A549 (cell line): Measurements from ENCODE around the gene ARHGEF28. TPM values are rescaled to one million over a fixed set of nuclear protein-coding genes. Genes with fewer than 3 reads are reported as not detected.

Experiments used
- ATAC-seq, 2 experiments: fragments of 200-7000 bp in 1 of 2; fragments of >200 bp in 1 of 2; cut with Nextera tagmentation in 1 of 2; cut with Tn5 transposase in 1 of 2; 3 replicates each; pipeline versions ENCODE4 v1.8.0 to v1.9.1; 2018 to 2020; ENCODE audit warnings: mild to moderate bottlenecking in 1 of 2, moderate library complexity in 1 of 2
- CTCF ChIA-PET: fragments of 300-600 bp; sonication (Branson Sonifier 250); formaldehyde crosslinking; extraction: SDS; loops from one replicate; lab custom pipeline; 2021; ENCODE audit warnings: antibody characterized with exemption, inconsistent platforms; lab: Yijun Ruan, JAX
- POLR2A ChIA-PET: fragments of 350-600 bp; formaldehyde crosslinking; extraction: SDS; loops from one replicate; lab custom pipeline; 2021; ENCODE audit warnings: antibody characterized with exemption, inconsistent platforms; lab: Yijun Ruan, JAX
- DNase-seq, 2 experiments: peaks; one replicate each; pipeline versions ENCODE4 v3.0.0 to v3.0.0-alpha.2; 2011 to 2016; ENCODE audit warnings: low read depth in 1 of 2, low spot score in 1 of 2
- FAIRE-seq: peaks from 2 replicates; lab custom pipeline; 2011; peaks lifted over from hg19 to GRCh38; lab: Jason Lieb, UNC
- H3K27ac ChIP-seq, 2 experiments: fragments of >200 bp; sonication (Bioruptor Twin); formaldehyde crosslinking; 3 replicates each; pipeline ENCODE4 v1.5.1; 2016 to 2017
- H3K4me1 ChIP-seq: fragments of >200 bp; sonication (Bioruptor Twin); formaldehyde crosslinking; 3 replicates; pipeline ENCODE4 v1.6.1; 2016
- H3K4me2 ChIP-seq: fragments of >200 bp; sonication (Bioruptor Twin); formaldehyde crosslinking; 3 replicates; pipeline ENCODE4 v1.6.1; 2016
- H3K4me3 ChIP-seq: fragments of >200 bp; sonication (Bioruptor Twin); formaldehyde crosslinking; 3 replicates; pipeline ENCODE4 v1.5.1; 2016
- H3K9me3 ChIP-seq: fragments of >200 bp; sonication (Bioruptor Twin); formaldehyde crosslinking; 3 replicates; pipeline ENCODE4 v1.6.1; 2016
- ATOH8 ChIP-seq: fragments of 250-450 bp; sonication (Bioruptor Pico); IDR thresholded peaks from 2 replicates; pipeline ENCODE4 v1.5.0; 2020; ENCODE audit warnings: low read depth, mild to moderate bottlenecking, moderate library complexity
- BHLHE40 ChIP-seq: IDR thresholded peaks from 2 replicates; pipeline ENCODE4 v1.6.1; 2012; ENCODE audit warnings: low read depth, low read length, inconsistent platforms
- CBX2 ChIP-seq: fragments of 200-600 bp; sonication (generic); IDR thresholded peaks from 2 replicates; pipeline ENCODE4 v1.6.1; 2016; ENCODE audit warnings: low read depth, mild to moderate bottlenecking, borderline replicate concordance
- CBX8 ChIP-seq: fragments of 200-600 bp; sonication (generic); IDR thresholded peaks from 2 replicates; pipeline ENCODE4 v1.6.1; 2016
- E2F6 ChIP-seq: IDR thresholded peaks from 2 replicates; pipeline ENCODE4 v1.6.1; 2012; ENCODE audit warnings: low read depth, borderline replicate concordance
- EHF ChIP-seq: fragments of 250-450 bp; sonication (Bioruptor Pico); IDR thresholded peaks from 2 replicates; pipeline ENCODE4 v1.5.0; 2020; ENCODE audit warnings: mild to moderate bottlenecking
- EHMT2 ChIP-seq: fragments of 200-600 bp; sonication (generic); IDR thresholded peaks from 2 replicates; pipeline ENCODE4 v1.6.1; 2016; ENCODE audit warnings: antibody characterized with exemption, low read depth, mild to moderate bottlenecking, moderate library complexity
- ESRRA ChIP-seq: fragments of 150-350 bp; IDR thresholded peaks from 2 replicates; pipeline ENCODE4 v1.6.1; 2014; ENCODE audit warnings: mild to moderate bottlenecking, low read length, borderline replicate concordance
- FOSB ChIP-seq: fragments of 250-450 bp; sonication (Bioruptor Pico); IDR thresholded peaks from 2 replicates; pipeline ENCODE4 v1.5.0; 2020; ENCODE audit warnings: mild to moderate bottlenecking, moderate library complexity
- GATA3 ChIP-seq: IDR thresholded peaks from 2 replicates; pipeline ENCODE4 v1.6.1; 2012; ENCODE audit warnings: borderline replicate concordance
- HDAC2 ChIP-seq: fragments of 200-600 bp; sonication (generic); IDR thresholded peaks from 2 replicates; pipeline ENCODE4 v1.6.1; 2016
- HES2 ChIP-seq: fragments of >200 bp; sonication (Bioruptor Twin); formaldehyde crosslinking; IDR thresholded peaks from 2 replicates; pipeline ENCODE4 v1.6.1; 2016
- HOXB13 ChIP-seq: fragments of 250-450 bp; sonication (Bioruptor Pico); IDR thresholded peaks from 2 replicates; pipeline ENCODE4 v1.5.0; 2020; ENCODE audit warnings: low read depth, mild to moderate bottlenecking, moderate library complexity
- JUN ChIP-seq, 2 experiments: fragments of >200 bp; sonication (Bioruptor Twin); formaldehyde crosslinking; IDR thresholded peaks; 2 replicates in 1 of 2; 3 replicates in 1 of 2; pipeline ENCODE4 v1.6.1; 2016 to 2017
- KDM5A ChIP-seq: fragments of 200-600 bp; sonication (generic); IDR thresholded peaks from 2 replicates; pipeline ENCODE4 v1.6.1; 2016; ENCODE audit warnings: antibody characterized with exemption, mild to moderate bottlenecking
- MAFK ChIP-seq: fragments of 450-650 bp; IDR thresholded peaks from 2 replicates; pipeline ENCODE4 v1.6.1; 2014; ENCODE audit not compliant: partially characterized antibody
- MAX ChIP-seq: IDR thresholded peaks from 2 replicates; pipeline ENCODE4 v1.6.1; 2012
- MAZ ChIP-seq: fragments of 150-350 bp; IDR thresholded peaks from 2 replicates; pipeline ENCODE4 v1.6.1; 2014; ENCODE audit warnings: antibody characterized with exemption, low read depth, low read length, borderline replicate concordance
- NFE2L2 ChIP-seq: fragments of 150-350 bp; conservative IDR thresholded peaks from 2 replicates; pipeline ENCODE4 v1.6.1; 2014; ENCODE audit warnings: low read length
- PHF8 ChIP-seq: fragments of 200-600 bp; sonication (generic); IDR thresholded peaks from 2 replicates; pipeline ENCODE4 v1.6.1; 2016; ENCODE audit warnings: low read depth, mild to moderate bottlenecking, antibody characterized with exemption, moderate library complexity, borderline replicate concordance
- TP53 ChIP-seq: fragments of 250-450 bp; sonication (Bioruptor Pico); IDR thresholded peaks from 2 replicates; pipeline ENCODE4 v1.5.0; 2021; ENCODE audit warnings: mild to moderate bottlenecking, moderate library complexity
- ZC3H11A ChIP-seq: fragments of 450-650 bp; IDR thresholded peaks from 2 replicates; pipeline ENCODE4 v1.6.1; 2014; ENCODE audit warnings: antibody characterized with exemption, mild to moderate bottlenecking
- ZNF302 ChIP-seq: fragments of 250-450 bp; sonication (Bioruptor Pico); IDR thresholded peaks from 2 replicates; pipeline ENCODE4 v1.9.0; 2021; ENCODE audit warnings: inconsistent platforms, mild to moderate bottlenecking, moderate library complexity
- WGBS: methylation state at CpG from one replicate; pipeline ENCODE4 v1.1.6; 2017; ENCODE audit errors: missing lambda C conversion rate; 5-methylcytosine and 5-hydroxymethylcytosine counted together
- polyA plus RNA-seq, 4 experiments: library from polyadenylated mRNA; depleted of rRNA in 3 of 4; stranded (reverse); fragments of >200 nt; fragmentation: RNase III in 1 of 4; extraction: RNeasy Plus Mini Kit Qiagen cat#74134 plus additional on column Dnase treatment in 1 of 4; gene quantifications; 2 replicates in 3 of 4; 3 replicates in 1 of 4; pipeline ENCODE4 v1.2.3, GENCODE V29; 2011 to 2017
- TF ChIP-seq, protein P1 (sequence below): fragments of >200 bp; sonication (Bioruptor Twin); formaldehyde crosslinking; IDR thresholded peaks from 3 replicates; pipeline ENCODE4 v1.6.1; 2016

The ARHGEF28 gene
- polyA plus RNA-seq, 2 of the 4 experiments (the other 2 are of a cell fraction), result 17.0 to 22.3 TPM

DNA sequence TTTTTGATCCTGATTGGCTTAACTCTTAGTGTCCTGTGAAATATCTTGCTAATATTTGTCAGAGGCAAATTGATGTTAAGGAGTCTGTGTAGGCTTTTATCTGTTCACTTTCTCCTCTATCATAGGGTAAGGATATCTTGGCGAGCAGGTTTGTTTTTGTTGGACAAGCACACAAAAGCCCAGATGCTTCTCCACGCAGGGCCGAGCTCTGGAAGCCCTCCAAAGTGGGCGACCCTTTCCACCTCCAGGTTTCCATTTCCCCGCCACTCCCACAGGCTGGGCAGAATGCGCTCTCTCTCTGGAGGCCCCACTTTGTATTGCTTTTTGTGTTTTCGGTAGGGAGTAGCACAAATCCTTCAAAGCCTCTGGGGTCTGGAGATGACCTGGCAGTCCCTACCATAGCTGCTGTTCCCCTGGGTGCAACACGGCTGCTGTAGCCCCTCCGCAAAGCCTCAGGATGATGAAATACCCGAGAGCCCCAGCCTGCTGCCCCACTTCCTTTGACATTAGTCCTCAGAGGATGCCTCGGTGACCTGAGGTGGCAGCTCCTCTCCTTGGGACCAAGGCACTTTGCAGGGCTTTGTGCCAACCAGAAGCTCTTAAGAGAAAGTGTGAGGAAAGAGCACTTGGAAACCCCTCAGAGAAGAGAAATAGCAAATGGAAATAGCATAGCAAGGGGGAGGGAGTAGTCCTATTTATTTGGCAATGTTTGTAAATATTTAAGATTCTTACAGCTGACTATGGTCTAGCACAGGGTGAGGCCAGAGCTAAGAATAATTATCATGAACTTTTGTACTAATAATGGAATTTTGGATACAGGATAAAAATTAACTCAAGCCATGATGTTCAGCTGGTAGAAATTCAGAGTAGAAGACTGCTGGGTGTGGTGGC lies 122.8 kb downstream of the ARHGEF28 start:
- H3K4me3 ChIP-seq, result no peak overlapping the region
- H3K4me2 ChIP-seq, result peak overlapping the region; percentile 35
- H3K9me3 ChIP-seq, result no peaks in the 10 kb centered on the region
- WGBS, result 79% methylated on average over 11 of the region's 11 CpGs
- peak overlapping the region; percentile 30 to 48; a peak in 3 of 6 replicates for H3K27ac ChIP-seq
- POLR2A ChIA-PET, result no interaction called here
- ATAC-seq (peak in 1 of 2 experiments; percentile 44; a peak in 2 of 6 replicates), DNase-seq (no peak), FAIRE-seq (no peak)
- H3K4me1 ChIP-seq, result peaks cover 22% of the 10 kb centered on the region
- TF ChIP-seq, protein P1, sequence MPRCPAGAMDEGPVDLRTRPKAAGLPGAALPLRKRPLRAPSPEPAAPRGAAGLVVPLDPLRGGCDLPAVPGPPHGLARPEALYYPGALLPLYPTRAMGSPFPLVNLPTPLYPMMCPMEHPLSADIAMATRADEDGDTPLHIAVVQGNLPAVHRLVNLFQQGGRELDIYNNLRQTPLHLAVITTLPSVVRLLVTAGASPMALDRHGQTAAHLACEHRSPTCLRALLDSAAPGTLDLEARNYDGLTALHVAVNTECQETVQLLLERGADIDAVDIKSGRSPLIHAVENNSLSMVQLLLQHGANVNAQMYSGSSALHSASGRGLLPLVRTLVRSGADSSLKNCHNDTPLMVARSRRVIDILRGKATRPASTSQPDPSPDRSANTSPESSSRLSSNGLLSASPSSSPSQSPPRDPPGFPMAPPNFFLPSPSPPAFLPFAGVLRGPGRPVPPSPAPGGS, result no peak
- TF ChIP-seq TP53 (CRISPR knock-in tag), result no peak
- CTCF ChIA-PET, result interaction anchor here (1.0 to 3.0 kb wide), 5 partner anchors 16 to 158 kb away, joined by 3 to 8 read pairs (median 4); no protein-coding TSS in a partner anchor

GRCh38 chr5:73749485-73750270 lies 123.7 kb downstream of the ARHGEF28 start:
- H3K27ac ChIP-seq, result peak overlapping the region; percentile 10 to 48; a peak in 2 of 6 replicates
- H3K4me3 ChIP-seq, result no peak overlapping the region
- DNase-seq (no peak), ATAC-seq (no peak), FAIRE-seq (no peak)
- H3K4me1 ChIP-seq, result peaks cover 22% of the 10 kb centered on the region
- no peaks in the 10 kb centered on the region for H3K9me3 ChIP-seq
- 94% methylated on average over 11 of the region's 11 CpGs for WGBS
- TF ChIP-seq EHMT2, result no peak
- TF ChIP-seq HOXB13 (CRISPR knock-in tag), result no peak
- no peak for TF ChIP-seq ZNF302 (CRISPR knock-in tag)
- TF ChIP-seq NFE2L2, result no peak
- TF ChIP-seq HES2, result no peak
- POLR2A ChIA-PET, result no interaction called here
- CTCF ChIA-PET, result interaction anchor here (1.0 to 3.0 kb wide), 4 partner anchors 17 to 159 kb away, joined by 3 to 8 read pairs (median 3); no protein-coding TSS in a partner anchor
- peak overlapping the region; percentile 35 for H3K4me2 ChIP-seq

DNA sequence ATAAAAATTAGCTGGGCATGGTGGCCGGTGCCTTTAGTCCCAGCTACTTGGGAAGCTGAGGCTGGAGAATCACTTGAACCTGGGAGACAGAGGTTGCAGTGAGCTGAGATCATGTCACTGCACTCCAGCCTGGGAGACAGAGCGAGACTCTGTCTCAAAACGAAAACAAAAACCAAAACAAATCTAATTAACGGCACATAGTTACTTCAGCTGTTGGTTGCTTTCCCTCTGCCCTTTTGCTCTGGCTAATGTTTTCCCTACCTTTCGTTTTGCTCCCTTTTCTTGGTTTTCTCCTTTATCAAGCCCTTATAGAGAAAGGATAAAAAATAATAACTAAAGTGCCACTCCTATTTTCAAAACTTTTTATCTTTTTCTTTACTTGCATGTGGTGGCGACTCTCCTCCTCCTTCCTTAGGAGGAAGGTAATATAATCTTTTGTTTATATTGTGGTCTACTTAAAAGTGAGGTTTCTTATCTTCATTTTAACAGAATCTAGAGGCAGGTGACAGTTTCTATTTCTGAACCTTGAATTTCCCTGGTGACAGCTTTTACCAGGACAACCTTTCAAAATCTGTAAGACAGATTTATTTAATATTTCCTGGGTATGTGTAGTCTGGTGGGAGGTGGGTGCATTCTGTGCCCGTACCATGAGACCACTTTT lies 125.4 kb downstream of the ARHGEF28 start:
- H3K4me3 ChIP-seq, result no peak overlapping the region
- ChIA-PET CTCF (interaction anchor here (1.3 to 3.0 kb wide), 4 partner anchors 11 to 41 kb away, joined by 3 to 8 read pairs (median 3); no protein-coding TSS in a partner anchor), POLR2A (no interaction called here)
- no peak overlapping the region for H3K4me2 ChIP-seq
- WGBS, result 86% methylated on average over 7 of the region's 7 CpGs
- no peak for FAIRE-seq
- peaks cover 18% of the 10 kb centered on the region for H3K4me1 ChIP-seq
- TF ChIP-seq BHLHE40 (no peak), HDAC2 (no peak), CBX8 (no peak), PHF8 (no peak), E2F6 (no peak), ESRRA (no peak), KDM5A (no peak), ZC3H11A (no peak), EHF (CRISPR knock-in tag) (no peak), HOXB13 (CRISPR knock-in tag) (no peak), ATOH8 (CRISPR knock-in tag) (no peak), MAZ (no peak), MAX (no peak), ZNF302 (CRISPR knock-in tag) (no peak), GATA3 (no peak), CBX2 (no peak), FOSB (no peak), MAFK (no peak), JUN (IDR thresholded peaks at IDR 0.05) (no peak)
- TF ChIP-seq, protein P1, result no peak
- no peaks in the 10 kb centered on the region for H3K9me3 ChIP-seq
- no peak overlapping the region for H3K27ac ChIP-seq
- DNase-seq, result no peak
- no peak for ATAC-seq
